Hippocampal formation (tissue), 2 donors: ENCODE measurements around the gene KDM5A.

Source experiments
- DNase-seq, 2 donors: peaks; one replicate each; lab custom pipeline; 2025; lab: John Stamatoyannopoulos, UW

KDM5A gene

GRCh38 chr12:272942-273341, 116.2 kb downstream of the KDM5A start:
- DNase-seq, result no peak

GRCh38 chr12:271161-271560, 118.0 kb downstream of the KDM5A start:
- DNase-seq, result no peak

GRCh38 chr12:269191-269590, 119.9 kb downstream of the KDM5A start:
- DNase-seq, result peak in 1 of 2 donors; percentile 10

GRCh38 chr12:268483-268840, 120.7 kb downstream of the KDM5A start:
- DNase-seq, result no peak

GRCh38 chr12:267581-268482, 121.3 kb downstream of the KDM5A start:
- no peak for DNase-seq

GRCh38 chr12:265096-265495, 124.0 kb downstream of the KDM5A start:
- DNase-seq, result no peak

GRCh38 chr12:264269-264668, 124.9 kb downstream of the KDM5A start:
- DNase-seq, result no peak

GRCh38 chr12:263574-263973, 125.5 kb downstream of the KDM5A start:
- no peak for DNase-seq

GRCh38 chr12:262817-263216, 126.3 kb downstream of the KDM5A start, which contains the start of gene SLC6A13:
SLC6A13 (minus strand) TSS chr12:262836; CDS start chr12:260052, 2,784 bp downstream.
- DNase-seq, result no peak

- DNase-seq, result no peak
Observed at GRCh38 chr12:262113-262512, 127.0 kb downstream of the KDM5A start.

GRCh38 chr12:257521-258321, 131.4 kb downstream of the KDM5A start:
- no peak for DNase-seq

- DNase-seq, result no peak
Observed at GRCh38 chr12:256958-257357, 132.2 kb downstream of the KDM5A start.

- DNase-seq, result no peak
Observed at GRCh38 chr12:256225-256624, 132.9 kb downstream of the KDM5A start.

- no peak for DNase-seq
Observed at GRCh38 chr12:254912-255311, 134.2 kb downstream of the KDM5A start.

- DNase-seq, result no peak
Observed at GRCh38 chr12:254039-254438, 135.1 kb downstream of the KDM5A start.

- DNase-seq, result no peak
Observed at GRCh38 chr12:253116-253831, 135.8 kb downstream of the KDM5A start.

GRCh38 chr12:252636-253035, 136.5 kb downstream of the KDM5A start:
- no peak for DNase-seq

- no peak for DNase-seq
Observed at GRCh38 chr12:247271-247670, 141.8 kb downstream of the KDM5A start.

- DNase-seq, result no peak
Observed at GRCh38 chr12:243381-243780, 145.7 kb downstream of the KDM5A start.

- DNase-seq, result no peak
Observed at GRCh38 chr12:242496-242895, 146.6 kb downstream of the KDM5A start.

- no peak for DNase-seq
Observed at GRCh38 chr12:241266-241665, 147.9 kb downstream of the KDM5A start.

GRCh38 chr12:240566-240965, 148.6 kb downstream of the KDM5A start:
- no peak for DNase-seq
